Stimulated activated CD4-positive, alpha-beta T cell treated with anti-CD3 and anti-CD28 coated beads, Interleukin-1b, Interleukin-23, amount 100 ng/mL, for 48 hours (primary cell): ENCODE data around the gene JAZF1.

Source experiments
- DNase-seq: peaks from one replicate; pipeline ENCODE4 v3.0.0-alpha.2; 2020

Gene JAZF1

GRCh38 chr7:27999829-28000228 is 180.8 kb downstream of the JAZF1 start:
- DNase-seq = no peak

DNA sequence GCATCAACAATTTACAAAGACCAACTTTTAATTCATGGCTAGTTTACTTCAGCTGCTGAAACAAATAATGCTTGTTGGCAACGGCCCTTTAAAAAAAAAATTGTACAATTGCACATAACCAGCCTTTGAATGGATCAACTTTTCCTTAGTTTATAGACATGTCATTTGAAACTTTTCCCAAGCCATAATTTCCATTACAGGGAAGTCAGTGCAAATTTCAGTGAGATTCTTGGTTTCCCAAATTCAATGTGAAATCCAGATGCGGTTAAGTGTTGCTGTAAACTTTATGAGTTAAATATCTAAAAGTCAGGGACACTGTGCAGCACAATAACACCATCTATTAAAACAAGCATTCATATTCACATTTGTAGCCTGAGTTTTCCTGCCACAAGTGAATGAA is 182.2 kb downstream of the JAZF1 start:
- no peak for DNase-seq

- no peak for DNase-seq
These were observed 183.3 kb downstream of the JAZF1 start for GRCh38 chr7:27997188-27997707.

GRCh38 chr7:27996141-27996540 is 184.5 kb downstream of the JAZF1 start:
- no peak for DNase-seq

DNA sequence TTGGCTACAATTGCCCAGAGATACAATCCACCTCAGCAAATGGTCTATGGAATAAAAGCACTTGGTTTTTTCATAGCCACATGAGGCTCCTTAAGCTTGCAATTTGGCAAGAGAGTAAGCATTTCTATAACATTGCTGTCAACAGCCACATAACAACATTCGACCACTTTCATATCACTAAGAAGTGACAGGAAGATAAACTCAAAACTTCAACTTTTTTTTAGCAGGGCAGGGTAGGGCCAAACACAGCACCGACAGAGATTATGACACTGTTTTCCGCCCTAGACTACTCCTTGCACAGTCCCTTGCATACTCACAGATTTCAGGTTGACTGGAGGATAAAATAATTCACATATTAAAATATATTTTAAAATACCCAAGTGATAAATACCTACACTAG is 185.4 kb downstream of the JAZF1 start:
- DNase-seq = no peak

DNA sequence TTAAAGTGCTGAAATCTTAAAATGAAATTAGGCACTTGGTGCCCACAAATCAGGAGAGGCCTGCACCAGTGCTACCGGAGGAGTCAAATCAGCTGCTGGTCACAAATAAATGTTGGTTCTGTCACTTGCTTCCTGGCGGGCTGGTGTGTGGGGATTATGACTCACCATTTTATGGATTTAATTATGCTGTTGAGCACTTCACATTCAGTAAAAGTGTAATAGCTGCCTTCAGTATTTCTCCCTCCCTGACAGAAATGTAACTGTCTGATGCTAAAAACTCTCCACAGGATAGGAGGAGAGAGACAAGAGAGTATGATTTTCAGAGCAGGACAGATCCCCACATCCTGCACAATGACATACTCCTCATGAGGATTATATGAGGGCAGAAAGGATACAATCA is 186.0 kb downstream of the JAZF1 start:
- no peak for DNase-seq

DNA sequence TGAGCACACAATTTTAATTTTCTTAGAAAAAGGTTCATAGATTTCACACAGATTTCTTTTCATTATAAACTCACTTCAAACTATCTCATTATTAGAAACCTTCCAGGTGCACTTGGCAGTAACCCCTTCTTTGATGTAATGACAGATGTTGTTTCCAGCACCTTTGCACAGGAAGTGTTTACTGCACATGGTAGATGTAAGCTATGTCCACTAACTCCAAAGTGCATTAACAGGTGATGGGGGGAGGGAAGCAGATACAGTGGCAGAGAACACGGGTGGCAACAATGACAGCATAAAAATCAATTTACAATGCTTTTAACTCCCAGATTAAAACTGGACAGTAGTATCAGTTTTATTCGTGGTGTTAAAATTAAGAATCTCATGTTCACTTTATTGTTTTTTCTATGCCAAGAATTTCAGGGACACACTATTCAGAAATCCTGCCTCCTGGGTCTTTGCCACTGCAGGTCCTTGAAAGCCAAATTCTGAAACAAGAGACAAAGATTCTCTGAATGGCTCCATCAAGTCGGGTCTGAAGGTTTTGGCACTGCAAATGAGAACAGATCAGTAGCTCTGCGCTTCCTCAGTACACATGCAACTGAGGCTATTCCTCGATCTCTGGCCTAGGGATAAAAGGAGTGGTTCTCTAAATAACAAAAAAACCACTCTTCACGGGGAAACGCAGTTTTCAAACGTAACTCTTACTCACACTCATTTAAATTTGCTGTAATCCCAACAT is 187.7 kb downstream of the JAZF1 start:
- no peak for DNase-seq

DNA sequence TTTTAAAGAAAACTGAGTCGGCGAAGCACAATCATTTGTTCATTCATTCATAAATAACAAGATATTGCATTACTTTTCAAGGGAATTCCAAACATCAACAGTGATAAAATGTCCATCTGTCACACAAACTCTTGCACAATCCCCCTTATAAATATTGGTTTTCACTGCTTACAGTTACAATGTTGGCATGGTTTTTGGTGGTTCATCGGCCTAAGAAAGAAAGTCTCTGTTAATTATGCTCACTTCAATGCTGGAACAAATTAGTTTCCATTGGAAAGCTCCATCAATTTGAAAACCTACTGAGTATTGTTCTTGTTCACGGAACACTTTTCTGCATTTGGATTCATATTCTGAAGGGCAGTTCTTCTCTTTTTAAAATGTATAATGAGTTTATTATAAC is 188.5 kb downstream of the JAZF1 start:
- no peak for DNase-seq

DNA sequence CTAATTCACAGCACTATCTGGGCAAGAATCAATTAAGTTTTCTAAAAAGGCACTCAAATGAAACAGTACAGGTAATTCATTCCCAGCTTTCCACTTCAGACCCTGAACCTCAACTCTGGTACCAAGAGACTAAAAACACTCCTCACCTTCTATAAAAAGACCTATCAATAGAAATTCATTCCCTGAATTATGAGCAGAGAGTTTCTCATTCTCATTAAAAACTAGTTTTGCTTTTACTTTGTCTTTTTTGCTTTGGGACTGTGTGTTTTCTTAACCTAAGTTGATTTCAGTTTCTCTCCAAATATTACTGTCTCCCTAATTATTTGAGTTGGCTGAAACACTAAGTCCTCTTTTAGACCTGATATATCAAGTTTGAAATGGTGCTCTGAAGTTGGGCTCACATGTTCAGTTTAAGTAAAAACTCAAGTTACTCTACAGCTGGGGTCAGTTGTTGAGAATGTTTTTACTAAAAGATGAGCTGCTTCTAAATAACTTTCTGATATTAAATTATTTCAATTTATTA is 189.5 kb downstream of the JAZF1 start:
- no peak for DNase-seq

GRCh38 chr7:27976531-27976930 is 204.1 kb downstream of the JAZF1 start:
- DNase-seq = no peak

DNA sequence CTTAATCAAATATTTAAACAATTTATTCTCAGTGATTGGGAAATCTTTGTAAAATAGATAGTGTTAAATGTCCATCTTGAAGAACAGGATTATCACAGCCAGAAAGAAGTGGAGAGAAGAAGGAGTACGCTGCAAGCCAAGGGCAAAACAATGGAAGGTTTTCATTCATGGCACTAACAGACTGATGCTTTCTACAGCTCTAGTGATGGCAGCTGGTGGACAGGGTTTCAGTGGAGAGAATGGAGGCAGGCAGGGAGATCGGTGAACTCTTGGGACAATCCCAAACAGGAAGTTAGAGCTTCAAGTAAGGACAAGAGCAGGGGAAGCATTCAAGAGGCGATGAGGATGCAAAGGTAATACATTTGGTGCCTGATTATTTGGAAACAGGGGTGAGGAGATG is 207.0 kb downstream of the JAZF1 start:
- no peak for DNase-seq

GRCh38 chr7:27972276-27972675 is 208.3 kb downstream of the JAZF1 start:
- no peak for DNase-seq

- no peak for DNase-seq
These were observed 209.3 kb downstream of the JAZF1 start for GRCh38 chr7:27971171-27971812.

DNA sequence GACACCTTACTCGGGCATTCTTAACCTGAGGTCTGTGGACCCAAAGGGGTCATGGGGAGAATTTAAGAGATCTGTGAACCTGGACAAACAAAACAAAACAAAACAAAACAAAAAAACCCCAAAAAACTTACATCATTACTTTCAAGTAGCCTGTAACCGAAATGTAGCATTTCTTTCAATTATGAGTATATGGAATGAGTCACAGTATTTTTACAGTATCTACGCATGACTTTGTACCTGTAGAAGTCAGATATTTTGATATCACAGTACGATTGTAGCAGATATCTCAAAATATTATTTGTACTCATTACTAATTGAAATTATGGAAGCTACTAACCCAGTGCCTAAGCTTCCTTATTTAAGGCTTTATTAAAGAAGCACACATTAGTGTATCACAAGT is 210.2 kb downstream of the JAZF1 start:
- no peak for DNase-seq

GRCh38 chr7:27969346-27969745 is 211.2 kb downstream of the JAZF1 start:
- DNase-seq = no peak

GRCh38 chr7:27967639-27968038 is 213.0 kb downstream of the JAZF1 start:
- DNase-seq = no peak

- no peak for DNase-seq
These were observed 214.3 kb downstream of the JAZF1 start for GRCh38 chr7:27966219-27966780.

GRCh38 chr7:27965650-27966049 is 214.9 kb downstream of the JAZF1 start:
- DNase-seq = no peak

- no peak for DNase-seq
These were observed 215.8 kb downstream of the JAZF1 start for GRCh38 chr7:27964820-27965219.

DNA sequence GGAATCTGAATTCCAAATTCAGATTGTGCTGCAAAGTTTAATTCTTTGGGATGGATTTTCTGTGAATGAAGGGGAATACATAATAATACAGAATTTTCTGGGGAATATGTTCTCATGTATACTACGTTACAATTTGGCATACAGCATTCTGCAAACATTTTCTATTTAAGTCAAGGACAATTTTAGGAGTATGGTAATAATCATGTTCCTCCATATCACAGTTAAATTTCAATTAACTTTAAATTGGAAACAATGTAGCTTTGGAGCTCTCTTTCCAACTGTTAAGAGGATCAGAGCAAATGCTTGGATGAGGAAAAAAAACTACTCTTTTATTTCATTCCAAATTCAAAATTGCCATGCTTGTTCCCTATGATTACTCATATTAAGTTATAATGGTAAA is 217.5 kb downstream of the JAZF1 start:
- DNase-seq = no peak

DNA sequence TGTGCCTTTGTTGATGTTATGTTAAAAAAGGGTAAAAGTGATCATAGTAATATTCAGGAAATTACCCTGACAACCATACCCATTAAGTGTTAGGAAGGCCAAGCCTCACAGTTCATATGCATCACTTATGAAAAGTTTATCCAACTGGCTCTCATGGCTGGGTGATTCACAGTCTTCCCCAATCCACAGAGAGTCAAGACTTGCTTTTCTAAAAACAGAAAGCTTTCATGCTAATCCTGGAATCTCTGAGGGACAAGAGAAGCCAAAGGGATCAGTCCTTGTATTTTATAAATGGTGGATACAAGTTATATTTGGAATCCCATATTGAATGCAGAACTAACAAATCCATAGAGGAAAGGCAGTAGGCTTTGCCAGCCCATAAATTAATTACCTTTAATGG is 218.3 kb downstream of the JAZF1 start:
- no peak for DNase-seq

DNA sequence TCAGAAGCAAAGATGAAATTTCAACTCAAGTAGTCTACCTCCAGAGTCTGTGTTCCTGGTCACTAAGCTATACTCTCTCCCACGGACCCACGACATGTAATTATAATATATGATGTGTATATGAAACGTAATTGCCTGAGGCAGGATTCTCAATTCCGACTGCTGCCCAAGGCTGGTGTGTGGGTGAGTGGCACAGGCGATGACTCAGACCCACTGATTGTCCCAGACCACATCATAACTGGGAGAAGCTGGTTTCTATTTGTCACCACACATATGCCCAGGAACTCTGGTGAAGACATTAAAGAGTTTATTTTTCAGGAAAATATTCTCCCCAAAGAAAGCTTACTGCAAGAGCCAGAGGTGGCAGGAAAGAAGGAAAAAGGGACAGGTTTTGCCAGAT is 219.3 kb downstream of the JAZF1 start:
- no peak for DNase-seq

- no peak for DNase-seq
These were observed 220.2 kb downstream of the JAZF1 start for GRCh38 chr7:27960415-27960814.

- DNase-seq = no peak
These were observed 221.6 kb downstream of the JAZF1 start for GRCh38 chr7:27958933-27959548.
